IMR-90 (cell line): ENCODE data around the gene CD2AP. TPM values are rescaled to one million over a fixed set of nuclear protein-coding genes. Genes with fewer than 3 reads are reported as not detected.

Source experiments
- ATAC-seq: fragments of 200-7000 bp; cut with Tn5 transposase; 2 replicates; pipeline ENCODE4 v1.9.1; 2020; ENCODE audit warnings: low read depth, mild to moderate bottlenecking, moderate library complexity
- BruUV-seq: library from RNA; stranded (reverse); fragments of 400-500 nt; replicated peaks from 2 replicates; lab custom pipeline; 2021; lab: Mats Ljungman, UMichigan
- CTCF ChIA-PET: fragments of 300-600 bp; formaldehyde crosslinking; extraction: SDS; loops from one replicate; lab custom pipeline; 2021; ENCODE audit warnings: antibody characterized with exemption; lab: Yijun Ruan, JAX
- POLR2A ChIA-PET: fragments of 300-600 bp; sonication (Branson Sonifier 250); formaldehyde crosslinking; loops from one replicate; lab custom pipeline; 2022; ENCODE audit warnings: antibody characterized with exemption; ENCODE audit not compliant: unreplicated experiment; lab: Charles Lee
- DNase-seq: peaks from one replicate; pipeline ENCODE4 v3.0.0; 2013
- H2AFZ ChIP-seq: replicated peaks from 2 replicates; pipeline ENCODE3; 2013; ENCODE audit warnings: low read length, mild to moderate bottlenecking; ENCODE audit not compliant: poor library complexity
- H2AK5ac ChIP-seq: 2 replicates; pipeline ENCODE4 v1.6.1; 2013; ENCODE audit warnings: low read depth, low read length, inconsistent platforms
- H2AK9ac ChIP-seq: replicated peaks from 2 replicates; pipeline ENCODE3; 2013; ENCODE audit warnings: mild to moderate bottlenecking, low read depth, low read length, moderate library complexity; ENCODE audit not compliant: poor library complexity
- H2BK120ac ChIP-seq: 2 replicates; pipeline ENCODE4 v1.6.1; 2013; ENCODE audit warnings: low read depth, low read length, inconsistent platforms
- H2BK15ac ChIP-seq: 3 replicates; pipeline ENCODE4 v1.6.1; 2013; ENCODE audit warnings: low read depth, low read length, inconsistent platforms
- H2BK20ac ChIP-seq: 2 replicates; pipeline ENCODE4 v1.6.1; 2013; ENCODE audit warnings: low read depth, mild to moderate bottlenecking, inconsistent platforms, low read length, moderate library complexity
- H2BK5ac ChIP-seq: 2 replicates; pipeline ENCODE4 v1.6.1; 2013; ENCODE audit warnings: mild to moderate bottlenecking, low read depth, low read length, inconsistent platforms; ENCODE audit not compliant: poor library complexity, severe bottlenecking
- H3K14ac ChIP-seq: replicated peaks from 2 replicates; pipeline ENCODE4 v1.6.1; 2013; ENCODE audit warnings: low read depth, low read length, inconsistent platforms
- H3K18ac ChIP-seq: 2 replicates; pipeline ENCODE4 v1.6.1; 2013; ENCODE audit warnings: low read depth, low read length, control low read depth
- H3K23ac ChIP-seq: 2 replicates; pipeline ENCODE4 v1.6.1; 2013; ENCODE audit warnings: low read depth, low read length, inconsistent platforms
- H3K27ac ChIP-seq: 2 replicates; pipeline ENCODE4 v1.5.1; 2013; ENCODE audit warnings: mild to moderate bottlenecking, control low read depth, low read length; ENCODE audit not compliant: insufficient read depth
- H3K27me3 ChIP-seq: 2 replicates; pipeline ENCODE4 v1.6.1; 2013; ENCODE audit warnings: low read length; ENCODE audit not compliant: control insufficient read depth, insufficient read depth
- H3K36me3 ChIP-seq: 2 replicates; pipeline ENCODE4 v1.6.1; 2013; ENCODE audit warnings: low read length, mixed read lengths; ENCODE audit not compliant: control insufficient read depth, insufficient read depth
- H3K4ac ChIP-seq: 2 replicates; pipeline ENCODE4 v1.6.1; 2013; ENCODE audit warnings: low read depth, low read length, inconsistent platforms
- H3K4me1 ChIP-seq: 2 replicates; pipeline ENCODE4 v1.6.1; 2013; ENCODE audit warnings: low read length, mixed read lengths; ENCODE audit not compliant: control insufficient read depth, insufficient read depth
- H3K4me2 ChIP-seq: 2 replicates; pipeline ENCODE4 v1.6.1; 2013; ENCODE audit warnings: low read depth, mild to moderate bottlenecking, control low read depth, low read length, moderate library complexity
- H3K4me3 ChIP-seq: 2 replicates; pipeline ENCODE4 v1.5.1; 2013; ENCODE audit warnings: low read depth, mild to moderate bottlenecking, control low read depth, low read length, moderate library complexity; ENCODE audit not compliant: insufficient read depth
- H3K56ac ChIP-seq: 2 replicates; pipeline ENCODE4 v1.6.1; 2013; ENCODE audit warnings: low read length, inconsistent platforms; ENCODE audit not compliant: insufficient read depth; ENCODE audit errors: extremely low read depth
- H3K79me1 ChIP-seq, 2 experiments: 2 replicates each; pipeline ENCODE4 v1.6.1; 2013; ENCODE audit warnings: low read length in 2 of 2, inconsistent platforms in 1 of 2, low read depth in 1 of 2
- H3K9ac ChIP-seq: 2 replicates; pipeline ENCODE4 v1.6.1; 2013; ENCODE audit warnings: low read depth, low read length, control low read depth
- H3K9me1 ChIP-seq: 2 replicates; pipeline ENCODE4 v1.6.1; 2013; ENCODE audit warnings: low read length, inconsistent platforms; ENCODE audit not compliant: insufficient read depth
- H3K9me3 ChIP-seq: 2 replicates; pipeline ENCODE4 v1.6.1; 2013; ENCODE audit warnings: low read length; ENCODE audit not compliant: control insufficient read depth, insufficient read depth
- H4K20me1 ChIP-seq: 2 replicates; pipeline ENCODE4 v1.6.1; 2013; ENCODE audit warnings: low read length, inconsistent platforms; ENCODE audit not compliant: insufficient read depth
- H4K5ac ChIP-seq: 2 replicates; pipeline ENCODE4 v1.6.1; 2013; ENCODE audit warnings: mild to moderate bottlenecking, low read depth, low read length, control low read depth
- H4K8ac ChIP-seq, 2 experiments: 2 replicates each; pipeline ENCODE4 v1.6.1; 2013; ENCODE audit warnings: low read depth in 2 of 2, low read length in 2 of 2, control low read depth in 1 of 2, inconsistent platforms in 1 of 2
- H4K91ac ChIP-seq: 2 replicates; pipeline ENCODE4 v1.6.1; 2013; ENCODE audit warnings: low read depth, low read length, inconsistent platforms; ENCODE audit not compliant: insufficient read depth
- BHLHE40 ChIP-seq: fragments of 150-350 bp; IDR thresholded peaks from 2 replicates; pipeline ENCODE4 v1.6.1; 2016; ENCODE audit warnings: mild to moderate bottlenecking, low read depth, low read length
- CEBPB ChIP-seq: IDR thresholded peaks from 2 replicates; pipeline ENCODE4 v1.6.1; 2012; ENCODE audit warnings: low read depth, low read length, improper control_type of control experiment
- CHD1 ChIP-seq: IDR thresholded peaks from 2 replicates; pipeline ENCODE4 v1.6.1; 2012; ENCODE audit warnings: low read depth, low read length, improper control_type of control experiment
- CTCF ChIP-seq: conservative IDR thresholded peaks from 2 replicates; pipeline ENCODE4 v1.5.1; 2012; ENCODE audit warnings: mild to moderate bottlenecking, low read depth, low read length, improper control_type of control experiment
- ELK1 ChIP-seq: fragments of 150-350 bp; IDR thresholded peaks from 2 replicates; pipeline ENCODE4 v1.6.1; 2016; ENCODE audit warnings: low read depth, mild to moderate bottlenecking, low read length, moderate library complexity, borderline replicate concordance
- FOS ChIP-seq: fragments of 150-350 bp; IDR thresholded peaks from 2 replicates; pipeline ENCODE4 v1.6.1; 2016; ENCODE audit warnings: low read depth, low read length
- MAFK ChIP-seq: IDR thresholded peaks from 2 replicates; pipeline ENCODE4 v1.6.1; 2012; ENCODE audit warnings: low read depth, low read length, improper control_type of control experiment
- MAZ ChIP-seq: IDR thresholded peaks from 2 replicates; pipeline ENCODE4 v1.6.1; 2012; ENCODE audit warnings: low read depth, mild to moderate bottlenecking, low read length, improper control_type of control experiment, moderate library complexity, borderline replicate concordance
- MXI1 ChIP-seq: IDR thresholded peaks from 2 replicates; pipeline ENCODE4 v1.6.1; 2012; ENCODE audit warnings: low read depth, mild to moderate bottlenecking, low read length, moderate library complexity, borderline replicate concordance
- NFE2L2 ChIP-seq: fragments of 150-350 bp; IDR thresholded peaks from 2 replicates; pipeline ENCODE4 v1.6.1; 2016; ENCODE audit warnings: low read depth, mild to moderate bottlenecking, low read length
- POLR2A ChIP-seq: IDR thresholded peaks from 2 replicates; pipeline ENCODE4 v1.6.1; 2012; ENCODE audit warnings: mild to moderate bottlenecking, low read depth, low read length
- RAD21 ChIP-seq: IDR thresholded peaks from 2 replicates; pipeline ENCODE4 v1.6.1; 2012; ENCODE audit warnings: low read length, improper control_type of control experiment
- RCOR1 ChIP-seq: IDR thresholded peaks from 2 replicates; pipeline ENCODE4 v1.6.1; 2012; ENCODE audit warnings: mild to moderate bottlenecking, low read length, improper control_type of control experiment; ENCODE audit not compliant: insufficient replicate concordance
- RFX5 ChIP-seq: IDR thresholded peaks from 2 replicates; pipeline ENCODE4 v1.8.0; 2012; ENCODE audit warnings: low read depth, mild to moderate bottlenecking, low read length, moderate library complexity
- SMC3 ChIP-seq: fragments of 150-350 bp; IDR thresholded peaks from 2 replicates; pipeline ENCODE4 v1.6.1; 2016; ENCODE audit warnings: low read depth, mild to moderate bottlenecking, antibody characterized with exemption, low read length, moderate library complexity
- USF2 ChIP-seq: fragments of 150-350 bp; IDR thresholded peaks from 2 replicates; pipeline ENCODE4 v1.6.1; 2017; ENCODE audit warnings: mild to moderate bottlenecking, antibody characterized with exemption, low read length, low read depth
- WGBS, 2 experiments: methylation state at CpG; one replicate each; pipeline versions ENCODE4 v1.1.5 to v1.1.7; 2013; ENCODE audit warnings: missing lambda C conversion rate in 2 of 2; ENCODE audit not compliant: insufficient read length in 1 of 2; ENCODE audit errors: extremely low coverage in 2 of 2; 5-methylcytosine and 5-hydroxymethylcytosine counted together
- dilution Hi-C: fragments of 300-500 bp; cut with HindIII; formaldehyde crosslinking; loops from one replicate; pipeline ENCODE4 v1.14.3; 2018; ENCODE audit warnings: low sequenced_read_pairs; ENCODE audit not compliant: unreplicated experiment
- in situ Hi-C: fragments of 300-500 bp; cut with MboI; formaldehyde crosslinking; loops from 3 replicates; pipeline ENCODE4 v1.14.3; 2019; ENCODE audit warnings: low sequenced_read_pairs, inconsistent platforms, mixed read lengths
- intact Hi-C: fragments of 100-400 bp; cut with micrococcal nuclease; formaldehyde crosslinking; loops from 2 replicates; pipeline ENCODE4 v1.10.0; 2022
- polyA plus RNA-seq, 3 experiments: library from polyadenylated mRNA; depleted of rRNA; stranded (reverse); fragments of >200 nt; gene quantifications; 2 replicates each; pipeline ENCODE4 v1.2.3, GENCODE V29; 2012; ENCODE audit warnings: low replicate concordance in 1 of 3
- total RNA-seq: library from RNA; depleted of rRNA; stranded (reverse); fragments of >200 nt; gene quantifications from 2 replicates; pipeline ENCODE4 v1.2.3, GENCODE V29; 2012

Gene CD2AP
- total and polyA plus RNA-seq, 2 of the 4 experiments (the other 2 are of a cell fraction), result 5.3 to 7.5 TPM

GRCh38 chr6:47648031-47648430, 170.4 kb downstream of the CD2AP start:
- Histone ChIP-seq H2AK9ac (no peak overlapping the region), H3K4ac (no peak overlapping the region), H2BK120ac (no peak overlapping the region), H4K5ac (no peak overlapping the region), H3K9me3 (no peaks in the 10 kb centered on the region), H3K79me1 (no peaks in the 10 kb centered on the region), H3K36me3 (no peaks in the 10 kb centered on the region), H4K8ac (no peak overlapping the region), H2AK5ac (no peak overlapping the region), H3K14ac (no peak overlapping the region), H2BK15ac (no peak overlapping the region), H3K9me1 (no peaks in the 10 kb centered on the region), H3K23ac (no peak overlapping the region), H3K4me3 (no peak overlapping the region), H4K91ac (no peak overlapping the region), H3K27ac (no peak overlapping the region), H3K9ac (no peak overlapping the region), H2BK5ac (no peak overlapping the region), H3K18ac (no peak overlapping the region), H3K4me1 (no peaks in the 10 kb centered on the region), H3K4me2 (no peak overlapping the region), H4K20me1 (no peaks in the 10 kb centered on the region), H2AFZ (no peak overlapping the region), H2BK20ac (no peak overlapping the region), H3K56ac (no peak overlapping the region), H3K27me3 (no peaks in the 10 kb centered on the region)
- no TSS peak for BruUV-seq
- WGBS, 2 experiments, result no CpG with 5 or more reads among the region's 2 CpGs
- no peak for TF ChIP-seq FOS
- no peak for TF ChIP-seq CEBPB
- no peak for TF ChIP-seq ELK1
- TF ChIP-seq POLR2A, result no peak
- TF ChIP-seq MAFK, result no peak
- no peak for TF ChIP-seq RFX5
- TF ChIP-seq MXI1, result no peak
- TF ChIP-seq CHD1, result no peak
- TF ChIP-seq RCOR1, result no peak
- TF ChIP-seq SMC3, result no peak
- no peak for TF ChIP-seq CTCF
- no peak for TF ChIP-seq USF2
- TF ChIP-seq NFE2L2, result no peak
- TF ChIP-seq BHLHE40, result no peak
- TF ChIP-seq RAD21, result no peak
- no peak for TF ChIP-seq MAZ
- CTCF ChIA-PET, result interaction anchor here (1.4 kb wide), 1 partner anchor 16 kb away, joined by 3 read pairs; no protein-coding TSS in a partner anchor
- intact Hi-C loops (no loop called here), dilution Hi-C loops (no loop called here), in situ Hi-C loops (no loop called here)
- DNase-seq, result no peak
- POLR2A ChIA-PET, result no interaction called here
- ATAC-seq, result no peak
